Ovary (tissue), 3 donors: ENCODE data around the gene KLHL4.
"Not testable (repeated sequence)": the region's sequence is repeated elsewhere in the genome, so short reads cannot be mapped to it uniquely, and the experiment has no call there.

ENCODE experiments used
- CTCF ChIP-seq, 3 donors: fragments of 450-650 bp in 2 of 3; fragments of 200-600 bp in 1 of 3; IDR thresholded peaks; one replicate each; pipeline versions ENCODE4 v1.5.1 to v1.8.0; 2016 to 2022; ENCODE audit warnings: antibody characterized with exemption in 3 of 3, mild to moderate bottlenecking in 1 of 3
- POLR2A ChIP-seq: fragments of 450-650 bp; IDR thresholded peaks from one replicate; pipeline ENCODE4 v1.6.1; 2017; ENCODE audit warnings: antibody characterized with exemption, mild to moderate bottlenecking, moderate library complexity
- donor health status: DM: no; HTN: no; CAD: no.

GRCh38 chrX:87703469-87703868 lies 185.9 kb downstream of the KLHL4 start:
- TF ChIP-seq CTCF (IDR thresholded peaks at IDR 0.05); POLR2A: not testable (repeated sequence)
